Adrenal gland (tissue), 19 donors: ENCODE results near the gene RETREG3. TPM values are rescaled to one million over a fixed set of nuclear protein-coding genes. Genes with fewer than 3 reads are reported as not detected.
A peak's percentile ranks its signal among the peaks of the same experiment; 100 is the strongest.

Experiments used
- DNase-seq, 7 donors: peaks; one replicate each; pipeline ENCODE4 v3.0.0-alpha.2; 2019 to 2020
- H3K27ac ChIP-seq, 5 donors: fragments of 200-600 bp; sonication (generic) in 4 of 5; 1 replicate in 3 of 5; 2 replicates in 2 of 5; pipeline versions ENCODE4 v1.5.1 to v1.8.0; 2016 to 2020; ENCODE audit warnings: mild to moderate bottlenecking in 1 of 5
- H3K27me3 ChIP-seq: fragments of 200-600 bp; 2 replicates; pipeline ENCODE4 v1.8.0; 2021
- H3K36me3 ChIP-seq, 2 donors: fragments of 200-600 bp; replicated peaks in 1 of 2; 1 replicate in 1 of 2; 2 replicates in 1 of 2; pipeline versions ENCODE4 v1.5.1 to v1.8.0; 2018 to 2022
- H3K4me1 ChIP-seq, 2 donors: fragments of 200-600 bp; replicated peaks in 1 of 2; 1 replicate in 1 of 2; 2 replicates in 1 of 2; pipeline versions ENCODE4 v1.5.1 to v1.8.0; 2018 to 2021
- H3K4me3 ChIP-seq, 4 donors: fragments of 200-600 bp; sonication (generic) in 3 of 4; one replicate each; pipeline ENCODE4 v1.5.1; 2016 to 2018
- H3K9me3 ChIP-seq, 3 donors: fragments of 200-600 bp; sonication (generic) in 1 of 3; replicated peaks in 1 of 3; 1 replicate in 2 of 3; 2 replicates in 1 of 3; pipeline versions ENCODE4 v1.5.1 to v1.8.0; 2016 to 2021
- CTCF ChIP-seq, 6 experiments: fragments of 450-650 bp in 4 of 6; fragments of 200-600 bp in 2 of 6; sonication (generic) in 1 of 6; IDR thresholded peaks; 1 replicate in 5 of 6; 2 replicates in 1 of 6; pipeline versions ENCODE4 v1.5.1 to v1.8.0; 2016 to 2021; ENCODE audit warnings: antibody characterized with exemption in 6 of 6, mild to moderate bottlenecking in 2 of 6, moderate library complexity in 1 of 6
- POLR2A ChIP-seq, 2 donors: fragments of 450-650 bp; IDR thresholded peaks; one replicate each; pipeline ENCODE4 v1.6.1; 2017; ENCODE audit warnings: antibody characterized with exemption in 2 of 2, mild to moderate bottlenecking in 2 of 2, moderate library complexity in 1 of 2
- WGBS, 4 donors: extraction: QIAGEN DNeasy Blood & Tissue Kit in 2 of 4; methylation state at CpG; one replicate each; pipeline versions ENCODE4 v1.1.5 to v1.1.7; 2013 to 2017; 5-methylcytosine and 5-hydroxymethylcytosine counted together
- intact Hi-C, 2 donors: fragments of 100-400 bp; cut with DNase I; formaldehyde crosslinking; loops; one replicate each; pipeline versions ENCODE4 v1.14.1 to v1.15.0; 2022 to 2023
- long read RNA-seq, 10 donors: library from polyadenylated mRNA in 3 of 10; unstranded in 2 of 10; stranded (forward) in 1 of 10; transcript quantifications; one replicate each; pipeline ENCODE4 v2.0.0 and lab custom pipeline, GENCODE V29; 2021 to 2026
- polyA plus RNA-seq, 3 donors: library from polyadenylated mRNA; stranded (reverse); fragments of 200-250 nt in 2 of 3; fragments of 350-450 nt in 1 of 3; fragmentation: Illumina TruSeq in 1 of 3; extraction: RNeasy Lipid Tissue Mini Kit (QIAGEN cat#74804) in 1 of 3; gene quantifications; one replicate each; pipeline ENCODE4 v1.2.3, GENCODE V29; 2013 to 2014
- total RNA-seq, 9 donors: library from RNA; depleted of rRNA in 4 of 9; stranded (reverse); fragments of >200 nt in 4 of 9; fragments of 120-200 nt in 1 of 9; fragmentation: NEBNext Ultra II Directional in 1 of 9; extraction: Animal tissue kit (Norgen Biotek cat#: 25700) in 1 of 9; gene quantifications; one replicate each; pipeline versions ENCODE4 v1.1.0 to v1.2.4, GENCODE V29; 2013 to 2023
- donor health status: healthy with polysubstance abuse.
- donor health status: Bipolar disorder and iron deficiency.
- donor health status: DM: yes; HTN: yes; CAD: no.
- donor health status: DM: no; HTN: no; CAD: no.
- donor health status: DM: no; HTN: no; CAD: no.
- donor health status: DM: yes; HTN: yes; CAD: no.

The RETREG3 gene
- total RNA-seq, result 100 to 1,000 TPM in 1 of 9 donors, 10 to 100 TPM in 8; 57.6 to 167 (median 81.6) TPM
- polyA plus RNA-seq, result 10 to 100 TPM; 27.1 to 30.6 (median 28.2) TPM
- long read RNA-seq, donor 1, partial matches to known transcripts, result 8 of 10 reads
- long read RNA-seq, donor 1, other reads (novel, unspliced or antisense), result 0 of 10 reads
- long read RNA-seq, donor 2, transcript RETREG3-201 (9 exons, 3,759 nt), result major isoform, 5 of 65 reads
- long read RNA-seq, donor 2, partial matches to known transcripts, result 44 of 65 reads
- long read RNA-seq, donor 2, other reads (novel, unspliced or antisense), result 12 of 65 reads
- long read RNA-seq, donor 3, partial matches to known transcripts, result 0 of 3 reads
- long read RNA-seq, donor 3, other reads (novel, unspliced or antisense), result 0 of 3 reads
- long read RNA-seq, donor 4, partial matches to known transcripts, result 0 of 5 reads
- long read RNA-seq, donor 4, other reads (novel, unspliced or antisense), result 1 of 5 reads
- long read RNA-seq, donor 5, transcript RETREG3-205 (8 exons, 1,632 nt), result minor isoform, 16 of 188 reads
- long read RNA-seq, donor 5, transcript RETREG3-201 (9 exons, 3,759 nt), result major isoform, 137 of 188 reads
- long read RNA-seq, donor 5, partial matches to known transcripts, result 4 of 188 reads
- long read RNA-seq, donor 5, other reads (novel, unspliced or antisense), result 31 of 188 reads
- long read RNA-seq, donor 6, transcript RETREG3-201 (9 exons, 3,759 nt), result major isoform, 6 of 12 reads
- long read RNA-seq, donor 6, partial matches to known transcripts, result 1 of 12 reads
- long read RNA-seq, donor 6, other reads (novel, unspliced or antisense), result 4 of 12 reads
- long read RNA-seq, donor 7, partial matches to known transcripts, result 5 of 10 reads
- long read RNA-seq, donor 7, other reads (novel, unspliced or antisense), result 0 of 10 reads
- long read RNA-seq, donor 8, partial matches to known transcripts, result 16 of 21 reads
- long read RNA-seq, donor 8, other reads (novel, unspliced or antisense), result 0 of 21 reads
- long read RNA-seq, donor 9, transcript RETREG3-201 (9 exons, 3,759 nt), result major isoform, 9 of 12 reads
- long read RNA-seq, donor 9, partial matches to known transcripts, result 0 of 12 reads
- long read RNA-seq, donor 9, other reads (novel, unspliced or antisense), result 0 of 12 reads
- long read RNA-seq, donor 10, partial matches to known transcripts, result 0 of 4 reads
- long read RNA-seq, donor 10, other reads (novel, unspliced or antisense), result 0 of 4 reads

- TF ChIP-seq POLR2A (IDR thresholded peaks at IDR 0.05), result peak; percentile 65 to 82
- TF ChIP-seq CTCF (IDR thresholded peaks at IDR 0.05), result peak in 5 of 6 experiments; percentile 19 to 44 (median 24)
- Histone ChIP-seq H3K27ac (peak within 1 kb of the TSS; percentile 63 to 94 (median 81)), H3K9me3 (no peaks in the 10 kb centered on the region), H3K4me1 (peaks cover 22 to 31% of the 10 kb centered on the region in 2 donors), H3K4me3 (peak within 1 kb of the TSS; percentile 86 to 97 (median 90)), H3K27me3 (no peaks in the 10 kb centered on the region), H3K36me3 (peaks cover 0 to 22% of the 10 kb centered on the region in 2 donors)
- WGBS, 4 donors, result 0 to 1% (median 0%) methylated on average over 23 to 66 of the region's 66 CpGs
- intact Hi-C loops, result loop anchor here in 1 of 2 donors (5.0 kb wide), 1 partner anchor 73 kb away; the partner anchor contains the start of genes CCR10 and CNTNAP1
- DNase-seq, result peak; percentile 98 to 99 (median 98)
These were observed at the start of gene RETREG3, which contains the start of gene TUBG1 for GRCh38 chr17:42609182-42609813. RETREG3 (minus strand) TSS chr17:42609374; CDS start chr17:42609324, 50 bp downstream. TUBG1 (plus strand) TSS chr17:42609683; CDS start chr17:42609738, 55 bp downstream.

GRCh38 chr17:42657824-42658588 lies 48.8 kb upstream of the RETREG3 start:
- no peak for DNase-seq
- Histone ChIP-seq H3K4me3 (no peak overlapping the region), H3K36me3 (peaks cover 0 to 16% of the 10 kb centered on the region in 2 donors), H3K27ac (no peak overlapping the region), H3K4me1 (peaks cover 13 to 26% of the 10 kb centered on the region in 2 donors), H3K9me3 (no peaks in the 10 kb centered on the region), H3K27me3 (no peaks in the 10 kb centered on the region)
- whole genome bisulfite sequencing, 4 donors, result 91 to 93% (median 92%) methylated on average over 9 of the region's 9 CpGs
- intact Hi-C loops, result no loop called here
- TF ChIP-seq CTCF (IDR thresholded peaks at IDR 0.05), result no peak
- TF ChIP-seq POLR2A (IDR thresholded peaks at IDR 0.05), result no peak

- Histone ChIP-seq H3K4me3 (no peak overlapping the region), H3K9me3 (no peaks in the 10 kb centered on the region), H3K27me3 (no peaks in the 10 kb centered on the region), H3K27ac (no peak overlapping the region), H3K4me1 (peaks cover 9 to 16% of the 10 kb centered on the region in 2 donors), H3K36me3 (no peaks in the 10 kb centered on the region)
- no peak for DNase-seq
- intact Hi-C loops, result no loop called here
- TF ChIP-seq CTCF (IDR thresholded peaks at IDR 0.05) (no peak), POLR2A (IDR thresholded peaks at IDR 0.05) (no peak)
- 56 to 69% (median 64%) methylated on average over 2 of the region's 2 CpGs for WGBS, 4 donors
These were observed 46.4 kb upstream of the RETREG3 start for GRCh38 chr17:42655528-42655927.
